Large intestine (tissue), 3 donors: ENCODE data around the gene UBALD2. TPM values are rescaled to one million over a fixed set of nuclear protein-coding genes. Genes with fewer than 3 reads are reported as not detected.
A peak's percentile ranks its signal among the peaks of the same experiment; 100 is the strongest.

Experiments
- DNase-seq, 2 donors: peaks; one replicate each; pipeline versions ENCODE4 v3.0.0 to v3.0.0-alpha.2; 2013
- H3K27ac ChIP-seq: one replicate; pipeline ENCODE4 v1.5.1; 2013; ENCODE audit warnings: low read length
- H3K27me3 ChIP-seq: 2 replicates; pipeline ENCODE4 v1.6.1; 2013; ENCODE audit warnings: low read length; ENCODE audit not compliant: control insufficient read depth, insufficient read depth
- H3K36me3 ChIP-seq: 2 replicates; pipeline ENCODE4 v1.6.1; 2013; ENCODE audit warnings: low read length; ENCODE audit not compliant: control insufficient read depth, insufficient read depth
- H3K4me1 ChIP-seq: one replicate; pipeline ENCODE4 v1.6.1; 2013; ENCODE audit warnings: low read length; ENCODE audit not compliant: control insufficient read depth, insufficient read depth
- H3K4me3 ChIP-seq: one replicate; pipeline ENCODE4 v1.5.1; 2013; ENCODE audit warnings: low read length
- H3K9me3 ChIP-seq: one replicate; pipeline ENCODE4 v1.6.1; 2013; ENCODE audit warnings: mild to moderate bottlenecking, low read depth, low read length, moderate library complexity; ENCODE audit not compliant: control insufficient read depth
- WGBS: methylation state at CpG from one replicate; pipeline ENCODE4 v1.1.5; 2013; ENCODE audit warnings: low lambda C conversion rate; ENCODE audit not compliant: insufficient coverage; 5-methylcytosine and 5-hydroxymethylcytosine counted together
- polyA plus RNA-seq: library from polyadenylated mRNA; unstranded; fragments of 120-200 nt; gene quantifications from one replicate; pipeline ENCODE4 v1.2.1, GENCODE V29; 2013

The UBALD2 gene
- polyA plus RNA-seq, 1 donor: 68.4 TPM

DNA sequence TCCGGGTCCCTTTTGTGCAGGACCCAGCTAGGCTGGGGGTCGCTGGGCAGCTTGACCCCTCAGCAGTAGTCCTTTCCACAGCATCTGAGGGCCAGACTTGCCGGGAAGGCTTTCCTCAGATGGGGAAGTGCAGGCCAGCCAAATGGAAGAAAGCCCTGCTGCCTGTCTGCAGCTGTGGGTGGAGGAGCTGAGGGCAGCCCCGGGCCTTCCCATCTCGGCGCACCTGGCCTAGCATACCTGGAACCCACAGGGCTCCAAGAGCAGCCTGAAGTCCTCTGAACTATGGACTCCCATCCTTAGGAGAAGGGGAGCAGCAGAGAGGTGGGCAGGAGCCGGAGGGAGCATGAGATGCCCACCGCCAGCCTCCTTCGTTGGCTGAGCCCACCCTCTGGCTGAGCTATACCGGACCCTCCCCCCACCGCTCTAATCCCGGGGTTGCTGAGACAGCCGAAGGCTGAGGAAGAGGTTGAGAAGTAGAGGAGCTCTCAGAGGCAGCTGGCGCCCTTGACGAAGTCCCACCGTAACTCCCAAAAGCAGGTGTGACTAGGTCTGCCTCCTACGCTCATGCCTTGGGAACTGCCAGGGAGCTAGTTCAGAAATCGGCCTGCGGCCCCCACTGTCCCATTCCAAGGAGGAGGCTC is 13.2 kb downstream of the UBALD2 start:
- Histone ChIP-seq H3K27me3 (no peaks in the 10 kb centered on the region), H3K36me3 (peaks cover 3% of the 10 kb centered on the region), H3K4me1 (peaks cover 6% of the 10 kb centered on the region), H3K27ac (no peak overlapping the region), H3K4me3 (no peak overlapping the region), H3K9me3 (no peaks in the 10 kb centered on the region)
- no CpG with 5 or more reads among the region's 19 CpGs for WGBS
- DNase-seq: no peak

DNA sequence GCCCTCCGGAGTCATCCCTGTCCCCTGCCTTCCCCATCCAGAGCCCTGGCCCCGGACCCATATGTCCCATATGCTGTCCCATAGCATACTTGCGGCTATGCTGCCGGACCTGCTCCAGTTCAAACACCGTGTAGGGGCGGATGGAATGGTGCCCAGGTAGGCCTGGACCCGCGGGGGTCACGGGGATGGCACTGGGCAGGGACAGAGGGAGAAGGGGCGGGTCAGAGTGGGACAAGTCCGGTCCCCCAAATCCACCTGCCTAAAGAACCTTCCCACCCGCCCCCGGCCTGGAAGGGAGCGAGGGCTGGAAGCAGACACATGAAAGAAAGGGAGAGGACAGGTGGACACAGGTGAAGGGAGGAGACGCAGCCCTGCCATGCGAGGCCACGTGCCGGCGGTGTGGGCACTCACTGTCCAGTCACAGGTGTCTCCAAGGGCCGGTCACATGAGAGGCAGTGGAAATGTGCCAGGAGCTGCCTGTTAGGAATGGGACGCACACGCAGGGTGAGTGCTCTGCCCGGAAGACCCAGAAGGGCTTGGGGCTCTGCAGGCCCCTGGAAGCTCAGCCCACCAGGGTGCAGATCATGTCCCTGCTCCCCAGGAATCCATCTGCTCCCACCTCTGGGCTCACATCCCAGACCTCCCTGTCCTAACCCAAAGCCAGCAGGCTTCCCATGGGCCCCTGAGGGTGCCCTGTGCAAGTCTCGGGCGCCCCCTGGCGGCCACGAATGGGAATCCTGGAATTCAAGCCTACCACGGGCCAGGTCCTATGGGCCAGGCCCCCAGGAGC is 14.0 kb downstream of the UBALD2 start:
- Histone ChIP-seq H3K27me3 (no peaks in the 10 kb centered on the region), H3K36me3 (peaks cover 3% of the 10 kb centered on the region), H3K4me3 (no peak overlapping the region), H3K27ac (no peak overlapping the region), H3K9me3 (no peaks in the 10 kb centered on the region), H3K4me1 (peaks cover 6% of the 10 kb centered on the region)
- no CpG with 5 or more reads among the region's 28 CpGs for WGBS
- DNase-seq: peak; percentile 67 to 74

DNA sequence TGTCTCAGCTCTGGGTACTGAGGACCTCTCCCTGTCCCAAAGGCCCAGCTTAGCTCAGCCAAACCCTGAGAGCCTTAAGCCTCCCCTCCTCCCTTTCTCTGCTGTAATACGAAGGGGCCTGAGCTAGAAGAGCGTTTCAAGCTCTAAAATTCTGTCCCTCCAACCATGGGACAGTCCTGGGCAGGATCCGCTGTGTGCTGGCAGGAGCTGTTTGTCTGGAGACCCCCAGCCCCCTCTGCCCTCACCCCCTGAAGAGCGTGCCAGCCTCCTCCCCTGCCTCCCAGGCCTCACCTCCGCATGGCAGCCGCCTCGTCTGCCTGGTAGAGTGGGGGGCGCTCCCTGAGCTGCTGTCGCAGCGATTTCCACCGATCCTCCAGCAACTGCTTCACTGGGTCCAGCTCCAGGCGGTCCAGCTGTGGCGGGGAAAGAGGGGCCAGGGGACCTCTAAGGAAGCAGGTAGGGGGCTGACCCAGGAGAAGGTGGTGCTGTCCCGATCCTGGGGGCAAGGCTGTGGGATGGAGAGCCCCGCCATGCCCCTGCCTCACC is 14.7 kb downstream of the UBALD2 start:
- H3K27me3 ChIP-seq: no peaks in the 10 kb centered on the region
- DNase-seq: no peak
- no CpG with 5 or more reads among the region's 15 CpGs for WGBS
- H3K27ac ChIP-seq: no peak overlapping the region
- no peak overlapping the region for H3K4me3 ChIP-seq
- H3K4me1 ChIP-seq: peaks cover 6% of the 10 kb centered on the region
- H3K36me3 ChIP-seq: peaks cover 3% of the 10 kb centered on the region
- no peaks in the 10 kb centered on the region for H3K9me3 ChIP-seq

DNA sequence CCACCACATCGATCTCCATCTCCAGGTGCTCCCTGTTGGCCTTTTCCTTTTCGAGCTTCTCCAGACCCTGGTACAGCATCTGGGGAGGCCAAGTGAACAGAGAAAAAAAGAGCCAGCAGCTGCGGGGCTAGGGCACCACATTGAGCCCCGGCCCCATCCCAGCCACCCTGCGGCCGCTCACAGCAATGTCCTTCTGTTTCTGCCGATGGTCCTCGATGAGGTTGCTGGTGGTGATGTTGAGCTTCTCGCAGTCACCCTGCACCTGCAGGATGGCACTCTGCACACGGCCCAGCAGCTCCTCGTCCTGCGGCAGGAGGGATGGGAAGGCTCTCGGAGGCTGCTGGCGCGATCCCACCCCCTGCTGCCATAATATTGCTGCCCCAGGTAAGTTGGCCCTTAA is 15.5 kb downstream of the UBALD2 start:
- DNase-seq: no peak
- Histone ChIP-seq H3K27me3 (no peaks in the 10 kb centered on the region), H3K4me3 (no peak overlapping the region), H3K9me3 (no peaks in the 10 kb centered on the region), H3K36me3 (peaks cover 3% of the 10 kb centered on the region), H3K4me1 (peaks cover 6% of the 10 kb centered on the region), H3K27ac (no peak overlapping the region)
- no CpG with 5 or more reads among the region's 15 CpGs for WGBS

DNA sequence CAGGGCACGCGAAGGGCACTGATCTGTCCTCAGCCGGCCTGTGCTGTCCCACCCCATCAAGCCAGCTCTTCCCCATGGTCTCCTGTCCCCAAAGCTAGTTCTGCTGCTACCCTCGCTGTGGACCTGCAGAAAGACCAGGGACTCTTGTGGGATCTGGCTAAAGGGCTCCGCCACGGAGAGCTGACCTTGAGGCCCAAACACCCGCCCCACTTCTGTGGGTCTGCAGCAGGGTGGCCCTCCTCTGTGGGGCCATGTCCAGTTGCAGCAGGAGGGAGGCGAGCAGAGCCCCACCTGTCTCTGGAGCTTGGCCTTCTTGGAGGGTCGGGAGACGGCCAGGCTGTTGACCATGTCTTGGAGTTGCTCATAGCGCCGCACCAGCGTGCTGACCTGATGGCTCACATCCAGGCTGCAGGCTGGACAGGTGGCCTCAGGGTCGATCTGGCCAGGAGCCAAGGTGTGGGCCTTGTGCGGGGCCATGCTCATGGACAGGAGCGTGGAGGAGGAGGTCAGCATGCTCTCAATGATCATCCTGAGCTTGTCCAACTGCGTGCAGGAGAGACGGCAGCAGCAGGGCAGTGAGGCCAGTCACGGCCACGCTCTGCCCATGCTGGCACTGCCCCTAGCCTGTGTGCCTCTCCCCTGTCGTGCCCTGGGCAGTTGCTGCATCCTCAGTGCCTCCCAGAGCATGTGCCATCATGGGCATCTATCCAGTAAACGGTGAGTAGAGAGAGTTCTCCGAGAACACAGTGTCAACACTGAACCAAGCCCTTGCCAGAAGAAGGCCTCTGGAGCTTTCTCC is 16.6 kb downstream of the UBALD2 start:
- peaks cover 6% of the 10 kb centered on the region for H3K4me1 ChIP-seq
- H3K27ac ChIP-seq: no peak overlapping the region
- no CpG with 5 or more reads among the region's 23 CpGs for WGBS
- no peaks in the 10 kb centered on the region for H3K27me3 ChIP-seq
- no peak for DNase-seq
- no peaks in the 10 kb centered on the region for H3K9me3 ChIP-seq
- H3K36me3 ChIP-seq: peaks cover 3% of the 10 kb centered on the region
- H3K4me3 ChIP-seq: no peak overlapping the region

DNA sequence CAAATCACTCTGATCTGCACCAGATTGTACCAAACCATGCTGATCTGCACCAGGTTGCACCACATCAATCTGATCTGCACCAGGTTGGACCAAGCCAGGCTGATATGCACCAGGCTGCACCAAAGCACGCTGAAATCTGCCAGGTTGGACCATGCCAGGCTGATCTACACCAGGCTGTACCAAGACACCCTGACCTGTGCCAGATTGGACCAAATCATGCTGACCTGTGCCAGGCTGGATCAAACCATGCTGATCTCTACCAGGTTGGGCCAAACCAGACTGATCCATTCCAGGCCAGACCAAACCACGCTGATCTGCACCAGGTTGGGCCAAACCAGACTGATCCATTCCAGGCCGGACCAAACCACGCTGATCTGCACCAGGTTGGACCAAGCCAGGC is 27.4 kb downstream of the UBALD2 start:
- no CpG with 5 or more reads among the region's 4 CpGs for WGBS
- Histone ChIP-seq H3K4me1 (peaks cover 2% of the 10 kb centered on the region), H3K9me3 (no peaks in the 10 kb centered on the region), H3K27ac (no peak overlapping the region), H3K36me3 (peaks cover 13% of the 10 kb centered on the region), H3K4me3 (no peak overlapping the region), H3K27me3 (no peaks in the 10 kb centered on the region)
- DNase-seq: no peak

DNA sequence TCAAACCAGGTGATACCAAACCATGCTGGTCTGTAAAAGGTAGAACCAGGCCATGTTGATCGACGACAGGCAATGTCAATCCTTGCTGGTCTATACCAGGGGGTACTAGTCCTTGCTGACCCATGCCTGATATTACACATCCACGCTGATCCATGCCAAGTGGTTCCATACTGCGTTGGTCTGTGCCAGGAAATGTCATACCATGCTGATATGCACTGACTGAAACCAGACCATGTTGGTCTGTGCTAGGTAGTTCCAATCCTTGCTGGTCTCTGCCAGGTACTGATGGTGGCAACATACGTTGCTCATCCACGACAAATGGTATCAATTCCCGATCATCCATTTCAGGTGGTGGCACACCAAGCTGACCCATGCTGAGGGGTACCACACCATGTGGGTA is 28.0 kb downstream of the UBALD2 start:
- WGBS: no CpG with 5 or more reads among the region's 7 CpGs
- H3K4me3 ChIP-seq: no peak overlapping the region
- H3K4me1 ChIP-seq: peaks cover 2% of the 10 kb centered on the region
- no peak for DNase-seq
- H3K36me3 ChIP-seq: peaks cover 13% of the 10 kb centered on the region
- no peaks in the 10 kb centered on the region for H3K27me3 ChIP-seq
- H3K9me3 ChIP-seq: no peaks in the 10 kb centered on the region
- H3K27ac ChIP-seq: no peak overlapping the region

DNA sequence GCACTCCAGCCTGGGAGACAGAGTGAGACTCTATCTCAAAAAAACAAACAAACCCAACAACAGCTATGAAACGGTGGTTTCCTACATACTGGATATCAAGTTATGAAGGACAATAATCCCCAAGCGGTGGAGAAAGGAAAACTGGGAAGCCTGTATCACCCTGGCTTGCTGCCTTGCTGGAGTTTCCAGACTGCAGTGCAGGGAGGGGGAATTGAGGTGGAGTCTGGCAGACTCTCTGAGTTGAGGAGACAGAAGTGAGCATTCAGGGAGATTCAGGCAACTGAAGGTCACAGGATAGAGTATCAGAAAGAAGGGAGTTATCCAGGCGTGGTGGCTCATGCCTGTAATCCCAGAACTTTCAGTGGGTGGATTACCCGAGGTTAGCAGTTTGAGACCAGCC is 31.0 kb downstream of the UBALD2 start:
- Histone ChIP-seq H3K27ac (no peak overlapping the region), H3K4me3 (no peak overlapping the region), H3K9me3 (no peaks in the 10 kb centered on the region), H3K27me3 (no peaks in the 10 kb centered on the region), H3K4me1 (peaks cover 2% of the 10 kb centered on the region), H3K36me3 (peaks cover 7% of the 10 kb centered on the region)
- no CpG with 5 or more reads among the region's 4 CpGs for WGBS
- DNase-seq: no peak

DNA sequence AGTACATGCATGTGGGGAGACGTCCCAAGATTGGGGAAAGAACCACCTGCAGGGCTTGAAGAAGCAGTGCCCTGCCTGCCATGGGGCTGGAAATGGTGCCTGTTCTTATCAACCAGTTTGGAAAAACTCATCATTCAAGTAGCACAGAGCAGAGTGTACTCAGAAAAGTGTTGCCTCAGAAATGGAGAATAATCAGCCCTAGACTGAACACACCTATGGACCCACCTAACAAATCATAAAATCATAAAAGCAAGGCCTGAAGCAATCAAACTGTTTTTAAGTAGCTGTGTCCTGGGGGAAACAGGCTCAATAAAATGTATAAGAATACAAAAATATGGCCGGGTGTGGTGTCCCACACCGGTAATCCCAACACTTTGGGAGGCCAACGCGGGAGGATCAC is 31.7 kb downstream of the UBALD2 start:
- Histone ChIP-seq H3K27me3 (no peaks in the 10 kb centered on the region), H3K27ac (no peak overlapping the region), H3K36me3 (peaks cover 5% of the 10 kb centered on the region), H3K4me3 (no peak overlapping the region), H3K9me3 (no peaks in the 10 kb centered on the region), H3K4me1 (peaks cover 2% of the 10 kb centered on the region)
- no CpG with 5 or more reads among the region's 5 CpGs for WGBS
- no peak for DNase-seq

DNA sequence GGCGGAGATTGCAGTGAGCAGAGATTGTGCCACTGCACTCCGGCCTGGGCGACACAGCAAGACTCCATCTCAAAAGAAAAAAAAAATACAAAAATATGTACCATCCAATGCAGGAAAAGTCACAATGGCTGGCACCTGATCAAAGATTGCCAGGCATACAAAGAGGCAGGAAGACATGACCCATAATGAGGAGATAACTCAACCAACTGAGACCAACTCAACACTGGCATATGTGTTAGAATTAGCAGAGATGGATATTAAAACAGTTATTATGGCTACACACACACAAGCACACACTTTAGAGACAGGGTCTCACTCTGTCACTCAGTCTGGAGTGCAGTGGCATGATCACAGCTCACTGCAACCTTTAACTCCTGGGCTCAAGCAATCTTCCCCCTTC is 32.3 kb downstream of the UBALD2 start:
- H3K27ac ChIP-seq: no peak overlapping the region
- no peaks in the 10 kb centered on the region for H3K27me3 ChIP-seq
- peaks cover 2% of the 10 kb centered on the region for H3K4me1 ChIP-seq
- no peak overlapping the region for H3K4me3 ChIP-seq
- no CpG with 5 or more reads among the region's 3 CpGs for WGBS
- DNase-seq: no peak
- no peaks in the 10 kb centered on the region for H3K9me3 ChIP-seq
- peaks cover 5% of the 10 kb centered on the region for H3K36me3 ChIP-seq
